Lower leg skin (tissue), 3 donors: ENCODE measurements around the gene ENDOD1.

Source experiments
- CTCF ChIP-seq, 3 donors: fragments of 450-650 bp; IDR thresholded peaks; one replicate each; pipeline ENCODE4 v1.5.1; 2016; ENCODE audit warnings: antibody characterized with exemption in 3 of 3, mild to moderate bottlenecking in 3 of 3, moderate library complexity in 2 of 3
- POLR2A ChIP-seq, 2 donors: fragments of 450-650 bp; IDR thresholded peaks; one replicate each; pipeline ENCODE4 v1.6.1; 2016 to 2017; ENCODE audit warnings: antibody characterized with exemption in 2 of 2, mild to moderate bottlenecking in 1 of 2, moderate library complexity in 1 of 2

- TF ChIP-seq CTCF (IDR thresholded peaks at IDR 0.05) (no peak), POLR2A (IDR thresholded peaks at IDR 0.05) (no peak)
Observed at GRCh38 chr11:95144313-95145235, 54.9 kb downstream of the ENDOD1 start.
